Gastroesophageal sphincter (tissue), 4 donors: ENCODE results near the gene RAX2. TPM values are rescaled to one million over a fixed set of nuclear protein-coding genes. Genes with fewer than 3 reads are reported as not detected.
A peak's percentile ranks its signal among the peaks of the same experiment; 100 is the strongest.
"Not testable (repeated sequence)": the region's sequence is repeated elsewhere in the genome, so short reads cannot be mapped to it uniquely, and the experiment has no call there.

Experiments used
- ATAC-seq: fragments of 150-250 bp; one replicate; pipeline ENCODE4 v1.9.1; 2016; ENCODE audit warnings: mild to moderate bottlenecking, moderate library complexity
- H3K27ac ChIP-seq, 4 donors: fragments of 200-600 bp; sonication (generic) in 3 of 4; 1 replicate in 3 of 4; 2 replicates in 1 of 4; pipeline ENCODE4 v1.5.1; 2016 to 2019
- H3K27me3 ChIP-seq: fragments of 200-600 bp; sonication (generic); one replicate; pipeline ENCODE4 v1.5.1; 2019
- H3K36me3 ChIP-seq, 2 donors: fragments of 200-600 bp; sonication (generic); one replicate each; pipeline ENCODE4 v1.5.1; 2019; ENCODE audit warnings: control low read depth in 1 of 2
- H3K4me1 ChIP-seq, 3 donors: fragments of 200-600 bp; sonication (generic); 1 replicate in 2 of 3; 2 replicates in 1 of 3; pipeline ENCODE4 v1.5.1; 2016 to 2019; ENCODE audit warnings: control low read depth in 2 of 3
- H3K4me3 ChIP-seq, 2 donors: fragments of 200-600 bp; sonication (generic); one replicate each; pipeline ENCODE4 v1.5.1; 2019; ENCODE audit warnings: mild to moderate bottlenecking in 1 of 2, moderate library complexity in 1 of 2
- H3K9me3 ChIP-seq, 3 donors: fragments of 200-600 bp; sonication (generic); one replicate each; pipeline ENCODE4 v1.5.1; 2017 to 2019; ENCODE audit warnings: control low read depth in 2 of 3
- CTCF ChIP-seq, 4 experiments: fragments of 200-600 bp in 2 of 4; fragments of 450-650 bp in 2 of 4; sonication (generic) in 1 of 4; IDR thresholded peaks; one replicate each; pipeline ENCODE4 v1.5.1; 2017 to 2019; ENCODE audit warnings: antibody characterized with exemption in 4 of 4, mild to moderate bottlenecking in 2 of 4, moderate library complexity in 2 of 4
- EP300 ChIP-seq: sonication (generic); formaldehyde crosslinking; IDR thresholded peaks from one replicate; pipeline ENCODE4 v1.6.1; 2017; ENCODE audit warnings: antibody characterized with exemption, mild to moderate bottlenecking
- POLR2A ChIP-seq, 2 donors: fragments of 450-650 bp; IDR thresholded peaks; one replicate each; pipeline ENCODE4 v1.6.1; 2017; ENCODE audit warnings: antibody characterized with exemption in 2 of 2, mild to moderate bottlenecking in 2 of 2, moderate library complexity in 1 of 2
- POLR2AphosphoS5 ChIP-seq: sonication (generic); formaldehyde crosslinking; IDR thresholded peaks from one replicate; pipeline ENCODE4 v1.6.1; 2017; ENCODE audit warnings: antibody characterized with exemption
- WGBS, 2 donors: methylation state at CpG; one replicate each; pipeline ENCODE4 v1.1.5; 2018; ENCODE audit warnings: low coverage in 1 of 2; 5-methylcytosine and 5-hydroxymethylcytosine counted together
- total RNA-seq, 4 donors: library from RNA; depleted of rRNA; stranded (reverse); fragments of >200 nt; gene quantifications; one replicate each; pipeline ENCODE4 v1.1.0, GENCODE V29; 2016

Gene RAX2
- total RNA-seq, 4 donors from 2014 or later, result not detected

DNA sequence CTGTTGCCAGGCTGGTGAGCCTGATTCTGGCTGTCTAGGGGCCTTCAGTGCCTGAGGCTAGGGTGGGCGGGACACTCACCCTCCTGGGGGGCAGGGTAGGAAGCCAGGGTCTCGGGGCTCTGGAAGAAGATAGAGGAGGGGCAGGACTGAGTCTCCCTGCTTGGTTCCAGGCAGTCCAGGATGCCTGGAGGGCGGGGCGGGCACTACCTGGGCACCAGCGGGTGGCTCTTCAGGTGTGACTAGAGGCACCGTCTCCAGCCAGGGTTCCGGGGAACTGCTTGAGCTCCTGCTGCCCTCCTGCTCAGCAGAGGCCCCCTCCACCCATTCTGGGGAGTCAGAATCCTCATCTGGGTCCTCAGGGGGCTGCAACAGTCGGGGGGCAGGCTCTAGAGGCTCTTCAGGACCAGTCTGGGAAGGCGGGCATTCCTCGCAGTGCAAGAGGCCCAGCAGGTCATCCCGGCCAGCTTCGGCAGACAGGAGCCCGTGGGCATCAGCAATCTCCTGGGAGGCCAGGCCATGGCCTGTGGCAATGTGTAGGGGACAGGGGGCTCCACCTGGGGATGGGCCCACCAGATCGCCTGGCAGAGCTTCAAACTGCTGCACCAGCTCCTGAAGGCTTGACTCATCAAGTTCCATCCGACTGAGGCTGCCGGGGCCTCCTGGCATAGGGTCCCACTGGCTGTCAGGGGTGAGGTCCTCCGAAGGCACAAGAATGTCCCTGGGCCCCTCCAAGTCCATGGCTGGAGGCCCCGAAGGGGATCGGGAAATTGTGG, 12.4 kb downstream of the RAX2 start:
- no peak overlapping the region for H3K4me3 ChIP-seq
- no CpG with 5 or more reads among the region's 19 CpGs for WGBS, 2 donors

DNA sequence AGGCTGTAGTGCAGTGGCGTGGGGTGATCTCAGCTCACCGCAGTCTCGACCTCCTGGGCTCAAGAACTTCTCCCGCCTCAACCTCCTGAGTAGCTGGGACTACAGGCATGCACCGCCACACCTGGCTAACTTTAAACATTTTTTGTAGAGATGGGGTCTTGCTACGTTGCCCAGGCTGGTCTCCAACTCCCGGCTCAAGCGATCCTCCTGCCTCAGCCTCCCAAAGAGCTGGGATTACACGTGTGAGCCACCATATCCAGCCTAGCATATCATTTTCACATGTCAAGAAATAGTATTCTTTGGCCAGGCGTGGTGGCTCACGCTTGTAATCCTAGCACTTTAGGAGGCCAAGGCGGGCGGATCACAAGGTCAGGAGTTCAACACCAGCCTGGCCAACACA, 13.7 kb downstream of the RAX2 start:
- H3K9me3 ChIP-seq, H3K27ac ChIP-seq, ATAC-seq, H3K4me3 ChIP-seq, H3K27me3 ChIP-seq: not testable (repeated sequence)
- 98% methylated on average over 5 of the region's 13 CpGs; no CpG with 5 or more reads in 1 of the 2 donors for WGBS, 2 donors
- peaks cover 0 to 48% (median 21%) of the 10 kb centered on the region in 3 donors for H3K4me1 ChIP-seq
- H3K36me3 ChIP-seq, result peaks cover 0 to 61% of the 10 kb centered on the region in 2 donors

More for the DNA sequence above, 12.4 kb downstream of the RAX2 start:
- H3K4me1 ChIP-seq, result peaks cover 0 to 58% (median 22%) of the 10 kb centered on the region in 3 donors
- no peak for TF ChIP-seq POLR2A (IDR thresholded peaks at IDR 0.05)
- TF ChIP-seq CTCF (IDR thresholded peaks at IDR 0.05), result no peak
- TF ChIP-seq POLR2AphosphoS5, result no peak
- TF ChIP-seq EP300, result no peak
- ATAC-seq, result no peak
- H3K27ac ChIP-seq, result no peak overlapping the region
- H3K9me3 ChIP-seq, result no peaks in the 10 kb centered on the region
- H3K27me3 ChIP-seq, result no peaks in the 10 kb centered on the region
- peaks cover 0 to 48% of the 10 kb centered on the region in 2 donors for H3K36me3 ChIP-seq

GRCh38 chr19:3757705-3758104, 14.3 kb downstream of the RAX2 start:
- Histone ChIP-seq H3K36me3 (peaks cover 0 to 67% of the 10 kb centered on the region in 2 donors), H3K4me1 (peaks cover 0 to 44% (median 18%) of the 10 kb centered on the region in 3 donors)
- not testable (repeated sequence) for ATAC-seq, H3K4me3 ChIP-seq, H3K27ac ChIP-seq, H3K27me3 ChIP-seq, H3K9me3 ChIP-seq
- 85 to 94% methylated on average over 1 to 7 of the region's 7 CpGs for WGBS, 2 donors

DNA sequence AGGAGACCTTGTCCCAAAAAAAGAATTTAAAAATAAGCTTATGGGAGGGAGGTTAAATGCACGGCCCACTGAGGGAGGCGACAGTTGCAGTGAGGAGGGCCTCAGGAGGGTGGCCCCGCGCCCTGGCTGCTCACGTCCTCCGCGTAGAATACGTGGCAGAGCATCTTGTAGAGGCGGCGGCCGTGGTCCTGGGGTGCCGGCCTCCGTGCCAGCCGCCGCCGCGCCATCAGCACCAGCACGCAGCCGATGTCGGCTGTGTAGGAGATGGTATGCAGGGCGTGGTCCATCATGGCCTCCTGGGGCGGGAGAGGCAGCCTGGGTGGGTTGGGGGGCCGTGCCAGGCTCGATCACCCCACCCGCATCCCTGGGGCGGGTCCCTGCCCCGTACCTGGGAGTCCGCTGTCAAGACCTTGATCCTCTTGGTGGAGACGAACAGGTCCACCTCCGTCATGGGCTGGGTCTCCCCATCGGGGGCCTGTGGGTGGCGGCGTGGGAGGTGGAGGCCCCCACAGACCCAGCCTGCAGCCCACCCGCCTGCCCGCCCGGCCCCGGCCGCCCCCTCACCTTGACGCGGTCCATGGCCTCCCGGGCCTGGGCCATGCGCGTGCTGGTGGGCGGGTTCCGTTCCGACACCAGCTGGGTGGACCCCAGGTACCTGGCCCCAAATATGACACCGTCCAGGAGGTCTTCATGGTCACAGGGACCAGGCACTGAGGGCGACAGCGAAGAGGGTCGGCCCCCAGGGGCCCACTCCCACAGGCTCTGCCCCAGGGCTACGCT, 18.2 kb downstream of the RAX2 start:
- Histone ChIP-seq H3K4me1 (peaks cover 0 to 8% (median 0%) of the 10 kb centered on the region in 3 donors), H3K9me3 (no peaks in the 10 kb centered on the region), H3K27ac (no peak overlapping the region), H3K27me3 (no peaks in the 10 kb centered on the region), H3K36me3 (peaks cover 0 to 89% of the 10 kb centered on the region in 2 donors), H3K4me3 (no peak overlapping the region)
- WGBS, 2 donors, result 80 to 86% methylated on average over 1 to 7 of the region's 51 CpGs
- no peak for ATAC-seq
- no peak for TF ChIP-seq CTCF (IDR thresholded peaks at IDR 0.05)
- TF ChIP-seq POLR2AphosphoS5, result no peak
- no peak for TF ChIP-seq POLR2A (IDR thresholded peaks at IDR 0.05)
- no peak for TF ChIP-seq EP300

- peaks cover 0 to 76% of the 10 kb centered on the region in 2 donors for H3K36me3 ChIP-seq
- WGBS, 2 donors, result 53% methylated on average over 3 of the region's 25 CpGs; no CpG with 5 or more reads in 1 of the 2 donors
- peak; percentile 16 for ATAC-seq
These were observed 19.5 kb downstream of the RAX2 start for GRCh38 chr19:3752492-3752891.

More at GRCh38 chr19:3752492-3752891, 19.5 kb downstream of the RAX2 start:
- no peaks in the 10 kb centered on the region for H3K4me1 ChIP-seq
- TF ChIP-seq CTCF (IDR thresholded peaks at IDR 0.05), result no peak
- no peak for TF ChIP-seq POLR2A (IDR thresholded peaks at IDR 0.05)
- no peak for TF ChIP-seq POLR2AphosphoS5
- no peak for TF ChIP-seq EP300
- no peaks in the 10 kb centered on the region for H3K9me3 ChIP-seq
- H3K4me3 ChIP-seq, result no peak overlapping the region
- H3K27me3 ChIP-seq, result peaks cover 8% of the 10 kb centered on the region
- H3K27ac ChIP-seq, result no peak overlapping the region
